Stimulated activated CD8-positive, alpha-beta memory T cell treated with anti-CD3 and anti-CD28 coated beads, Interleukin-12 subunit alpha, Interleukin-12 subunit beta, amount 100 ng/mL, for 4 hours (primary cell): ENCODE results near the gene HCFC1.

Experiments used
- DNase-seq: peaks from one replicate; pipeline ENCODE4 v3.0.0-alpha.2; 2020; ENCODE audit warnings: low read depth

The HCFC1 gene

DNA sequence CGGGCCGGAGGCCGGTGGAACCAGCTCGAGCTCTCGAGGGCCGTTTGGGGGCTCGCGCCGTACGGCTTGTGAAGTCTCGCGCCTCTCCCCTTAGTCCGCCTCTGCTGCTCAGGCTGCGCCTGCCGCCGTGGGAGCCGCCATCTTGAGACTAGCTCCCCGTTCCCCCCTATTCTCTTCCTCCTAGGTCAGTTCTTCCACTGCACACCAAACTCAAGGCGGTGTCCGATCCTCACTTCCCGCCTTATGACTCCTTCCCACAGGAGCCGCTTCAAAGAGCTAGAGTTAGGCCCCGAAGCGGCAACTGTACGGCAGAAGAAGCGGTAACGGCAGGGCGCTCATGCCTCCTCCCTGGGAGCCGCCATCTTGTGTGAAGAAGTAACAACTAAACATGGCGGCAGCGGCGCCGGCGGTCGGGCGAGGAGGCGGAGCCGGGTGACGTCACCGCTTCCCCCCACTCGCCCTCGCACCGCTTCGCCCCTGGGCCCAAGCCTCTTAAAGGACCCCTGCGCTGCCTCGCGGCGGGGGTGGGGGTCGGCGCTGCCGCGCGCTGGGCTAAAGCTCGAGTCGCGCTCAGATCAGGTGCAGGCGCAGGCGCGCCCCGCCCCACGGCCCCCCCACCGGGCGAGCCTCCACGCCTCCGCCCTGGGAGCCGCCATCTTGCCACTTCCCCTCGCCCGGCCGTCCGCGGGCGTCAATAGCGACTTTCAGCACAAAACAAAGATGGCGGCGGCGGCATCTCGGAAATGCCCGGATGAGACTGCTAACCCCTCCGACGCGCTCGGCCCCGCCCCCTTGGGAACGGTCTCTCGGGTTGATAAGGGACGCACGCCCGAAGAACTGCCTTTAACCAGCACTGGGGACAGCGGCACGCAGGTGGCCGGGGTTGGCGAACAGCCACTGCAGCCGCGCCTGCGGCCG, at the start of gene HCFC1:
Gene HCFC1, minus strand, starts transcription at position 369 of the 918 bp plus-strand sequence. CDS start 978 bp downstream, outside the sequence.
- peak; percentile 89 for DNase-seq

- DNase-seq, result no peak
Measured at GRCh38 chrX:154021131-154021611, 49.6 kb upstream of the HCFC1 start.

- no peak for DNase-seq
Measured at GRCh38 chrX:154020536-154021115, 49.0 kb upstream of the HCFC1 start.

GRCh38 chrX:154019633-154020528, 48.3 kb upstream of the HCFC1 start, which contains the start of gene IRAK1:
Gene IRAK1, minus strand, starts transcription at chrX:154019902. Its CDS starts 90 bp downstream, at chrX:154019812.
- peak; percentile 48 for DNase-seq

DNA sequence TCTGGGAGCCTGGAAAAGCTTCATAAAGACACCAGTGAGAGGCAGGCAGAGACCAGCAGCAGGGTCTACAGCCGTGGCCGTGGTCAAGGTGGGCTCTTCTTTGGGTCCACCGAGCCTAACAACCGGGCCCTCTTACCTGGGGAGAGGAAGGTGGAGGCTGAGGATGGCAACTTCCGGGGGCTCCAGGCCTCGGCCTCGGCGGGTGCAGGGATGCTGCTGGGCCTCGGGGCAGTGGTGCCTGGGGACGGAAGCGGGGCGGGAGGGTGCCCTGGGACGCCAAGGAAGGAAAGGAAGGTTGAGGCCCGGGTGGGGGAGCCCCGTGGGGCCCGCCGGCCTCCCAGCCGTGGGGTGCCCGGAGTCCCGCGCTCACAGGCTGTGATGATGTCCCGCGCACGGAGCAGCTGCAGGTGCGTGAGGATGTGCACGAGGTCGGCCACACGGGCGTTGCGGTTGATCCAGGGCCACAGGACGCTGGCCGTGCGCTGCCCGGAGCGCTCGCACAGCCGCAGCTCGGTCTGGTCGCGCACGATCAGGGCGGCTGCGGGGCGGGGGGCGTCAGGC, 47.5 kb upstream of the HCFC1 start:
- no peak for DNase-seq

GRCh38 chrX:154018518-154019060, 47.0 kb upstream of the HCFC1 start:
- DNase-seq, result no peak

DNA sequence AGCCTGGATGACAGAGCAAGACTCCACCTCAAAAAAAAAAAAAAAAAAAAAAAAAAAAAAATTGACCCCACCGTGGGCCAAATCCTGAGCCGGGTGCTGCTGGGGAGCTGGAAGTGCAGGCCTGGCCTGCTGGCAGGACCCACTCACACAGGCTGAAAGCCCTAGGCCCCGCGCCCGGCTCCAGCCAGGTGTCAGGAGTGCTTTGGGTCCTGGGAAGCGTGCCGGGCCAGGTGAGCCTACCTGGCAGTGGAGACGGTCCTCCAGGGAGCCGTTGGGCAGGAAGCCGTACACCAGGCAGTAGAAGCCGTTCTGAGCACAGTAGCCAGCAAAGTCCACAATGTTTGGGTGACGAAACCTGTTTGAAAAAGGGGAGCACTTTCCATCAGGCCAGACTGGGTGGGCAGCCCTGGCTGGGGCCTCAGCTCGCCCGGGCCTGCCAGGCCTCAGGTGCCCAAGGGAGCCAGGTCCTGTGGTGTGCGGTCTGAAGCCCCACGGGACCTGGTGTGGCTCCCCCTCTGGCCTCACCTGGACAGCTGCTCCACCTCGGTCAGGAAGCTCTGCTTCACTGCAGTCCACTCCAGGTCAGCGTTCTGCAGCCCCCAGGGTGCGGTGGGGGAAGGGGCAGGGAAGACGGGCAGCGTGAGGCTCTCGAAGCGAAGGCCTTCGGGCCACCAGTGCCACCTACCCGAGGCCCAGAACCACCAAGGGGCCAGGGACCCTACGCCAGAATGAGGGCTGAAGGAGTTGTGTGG, 46.3 kb upstream of the HCFC1 start:
- DNase-seq, result no peak

DNA sequence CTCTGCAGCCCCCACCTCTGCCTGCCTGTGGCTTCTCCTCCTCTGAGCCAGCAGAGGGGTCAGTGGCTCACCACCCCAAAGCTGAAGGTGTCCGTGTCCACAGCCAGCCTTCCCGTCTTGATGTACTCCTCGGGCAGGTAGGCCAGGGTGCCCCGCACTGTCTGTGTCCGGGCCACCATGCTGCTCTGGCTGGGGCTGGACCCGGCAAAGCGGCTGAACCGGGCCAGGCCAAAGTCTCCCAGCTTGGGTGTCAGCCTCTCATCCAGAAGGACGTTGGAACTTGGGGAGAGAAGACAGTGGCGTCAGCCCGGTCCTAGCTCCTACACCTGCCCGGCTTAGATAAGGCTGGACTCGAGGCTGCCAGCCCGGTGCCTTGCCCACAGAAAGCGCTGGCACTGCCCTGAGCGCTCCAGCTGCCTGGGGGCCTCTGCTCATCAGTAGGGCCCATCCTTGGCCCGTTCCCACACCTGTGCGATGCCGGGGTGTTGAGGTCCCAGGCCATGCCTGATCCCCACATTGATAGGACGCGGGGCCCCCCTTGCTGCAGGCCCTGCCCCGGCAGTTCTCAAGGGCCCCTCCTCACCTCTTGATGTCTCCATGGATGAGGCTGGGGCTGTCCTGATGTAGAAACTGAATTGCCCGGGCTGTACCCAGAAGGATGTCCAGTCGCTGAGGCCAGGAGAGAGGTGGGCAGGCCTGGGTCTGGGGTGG, 44.9 kb upstream of the HCFC1 start:
- DNase-seq, result no peak

DNA sequence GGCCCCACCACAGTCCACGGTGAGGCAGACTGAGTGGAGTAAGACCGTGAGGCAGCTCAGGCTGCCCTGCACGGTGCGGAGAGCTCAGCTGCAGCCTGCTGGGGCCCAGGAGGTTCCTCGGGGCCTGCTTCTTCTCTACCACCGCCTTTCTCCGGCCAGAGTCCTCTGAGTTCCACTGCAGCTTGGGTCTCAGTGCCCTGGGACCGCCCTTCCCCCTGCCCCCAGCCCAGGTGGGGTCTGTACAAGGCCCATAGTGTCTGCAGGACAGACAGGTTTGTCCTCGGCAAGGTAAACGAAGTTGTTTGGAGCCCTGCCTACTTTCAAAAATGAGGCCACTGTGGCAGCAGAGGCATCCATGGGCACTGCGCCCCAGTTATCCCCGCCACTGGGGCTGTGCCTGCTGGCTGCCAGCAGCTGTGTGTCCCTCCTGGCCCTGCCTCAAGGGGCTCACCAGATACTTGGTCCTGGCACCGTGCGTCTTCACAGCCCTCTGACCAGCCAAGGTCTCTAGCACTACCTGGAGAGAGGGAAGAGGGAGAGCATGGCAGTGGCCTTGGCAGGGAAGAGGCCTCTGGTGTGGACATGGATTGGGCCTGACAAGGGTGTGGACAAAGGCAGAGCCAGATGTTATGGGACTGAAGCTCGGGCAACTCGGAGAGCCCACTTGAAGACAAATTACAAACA, 44.1 kb upstream of the HCFC1 start:
- no peak for DNase-seq

DNA sequence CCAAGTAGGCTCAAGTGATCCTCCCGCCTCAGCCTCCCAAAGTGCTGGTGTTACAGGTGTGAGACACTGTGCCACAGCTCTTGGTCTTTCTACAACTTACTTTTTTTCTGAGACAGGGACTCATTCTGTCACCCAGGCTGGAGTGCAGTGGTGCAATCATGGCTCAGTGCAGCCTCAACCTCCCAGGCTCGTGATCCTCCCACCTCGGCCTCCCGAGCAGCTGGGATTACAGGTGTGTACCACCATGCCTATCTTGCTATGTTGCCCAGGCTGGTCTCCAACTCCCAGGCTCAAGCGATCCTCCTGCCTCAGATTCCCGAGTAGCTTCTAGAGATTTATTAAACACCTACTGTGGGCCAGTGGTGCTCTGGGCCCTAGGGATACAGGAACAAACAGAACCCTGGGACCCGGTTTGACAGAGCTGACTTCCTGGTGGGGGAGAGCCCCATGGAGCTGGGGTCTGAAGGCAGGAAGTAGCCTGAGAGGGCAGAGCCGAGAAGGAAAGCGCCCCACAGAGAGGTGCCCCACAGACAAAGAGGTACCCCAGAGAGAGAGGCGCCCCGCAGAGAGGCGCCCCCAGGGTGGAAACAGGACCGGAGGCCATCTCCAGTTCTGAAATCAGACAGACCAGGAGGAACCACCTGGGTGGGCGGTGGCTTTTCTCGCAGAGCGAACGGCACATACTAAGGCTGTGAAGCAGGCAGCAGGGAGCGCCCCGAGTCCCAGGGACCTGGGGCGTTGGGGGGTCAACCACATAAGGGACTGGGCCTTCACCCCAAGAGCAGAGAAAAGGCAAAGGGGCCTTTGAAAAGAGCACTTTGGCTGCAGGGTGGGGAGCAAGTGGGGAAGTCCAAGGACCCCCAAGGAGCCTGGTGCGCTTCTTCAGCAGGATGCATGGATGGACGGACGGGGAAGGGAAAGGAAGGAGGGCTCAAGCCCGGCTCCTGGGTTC, 43.1 kb upstream of the HCFC1 start:
- no peak for DNase-seq

- DNase-seq, result peak; percentile 32
Measured at GRCh38 chrX:154013614-154014360, 42.2 kb upstream of the HCFC1 start.

- DNase-seq, result no peak
Measured at GRCh38 chrX:154013001-154013421, 41.4 kb upstream of the HCFC1 start.

DNA sequence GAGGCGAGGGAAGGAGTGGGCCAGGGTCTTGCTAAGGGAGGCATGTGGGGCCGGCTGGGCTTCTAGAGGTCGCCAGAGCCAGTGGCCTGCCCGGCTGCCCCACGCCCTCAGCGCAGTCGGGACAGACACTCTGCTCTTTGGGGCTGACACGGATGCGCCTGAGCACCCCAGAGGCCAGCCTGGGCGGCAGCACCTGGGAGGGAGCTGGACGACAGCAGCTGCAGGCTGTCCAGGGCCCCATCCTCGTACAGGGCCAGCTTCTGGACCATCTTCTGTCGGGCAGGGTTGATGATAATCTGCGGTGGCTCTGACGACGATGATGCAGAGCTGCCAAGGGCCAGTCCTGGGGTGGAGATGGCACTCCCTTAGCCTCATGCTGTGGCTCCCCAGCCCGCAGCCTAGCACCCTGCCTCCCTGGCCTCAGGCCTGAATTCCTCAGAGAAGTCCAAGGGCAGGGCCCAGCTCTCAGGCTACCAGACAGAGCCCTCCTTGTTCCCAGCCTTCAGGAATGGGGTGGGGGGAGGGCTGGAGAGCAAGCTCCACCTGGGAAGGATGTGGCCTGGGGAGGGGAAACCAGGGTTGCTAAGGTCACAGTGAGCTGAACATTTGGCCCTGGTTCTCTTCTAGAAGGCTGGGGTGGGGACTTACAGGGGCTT, 40.8 kb upstream of the HCFC1 start:
- no peak for DNase-seq

GRCh38 chrX:154011376-154012335, 40.0 kb upstream of the HCFC1 start:
- DNase-seq, result no peak

DNA sequence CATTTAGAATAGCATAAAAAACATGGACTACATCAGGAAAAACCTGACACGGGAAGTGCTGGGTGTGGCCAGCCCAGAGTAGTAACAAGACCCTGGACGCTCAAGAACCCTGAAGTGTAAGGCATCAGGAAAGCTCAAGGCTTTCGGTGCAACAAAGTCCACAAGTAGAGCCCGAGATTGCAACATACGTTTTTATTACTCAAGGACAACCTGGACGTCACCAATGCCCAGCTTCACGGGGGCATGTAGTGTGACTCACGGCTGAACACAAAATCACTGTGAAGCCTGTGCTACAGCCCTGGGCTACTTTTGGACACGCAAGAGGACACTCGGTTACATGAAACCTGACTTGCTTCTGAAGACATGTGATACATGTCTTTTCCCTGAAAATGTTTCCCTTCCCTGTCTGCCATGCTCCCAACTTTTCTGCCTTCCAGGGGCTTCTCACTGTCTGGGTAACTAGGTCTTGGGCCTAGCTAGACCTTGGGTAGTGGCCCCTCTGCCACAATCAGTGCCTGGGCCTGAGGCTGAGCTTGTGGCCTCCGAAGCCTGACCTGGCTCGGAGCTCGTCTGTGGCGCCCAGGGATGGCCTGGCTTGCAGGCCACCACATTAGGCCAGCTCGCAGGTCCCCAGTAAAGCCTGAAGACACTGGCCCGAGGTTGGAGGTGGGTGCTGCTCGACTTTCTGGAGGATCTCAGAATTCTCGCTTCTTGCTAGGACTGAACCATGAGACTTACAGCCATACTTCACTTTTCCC, 38.9 kb upstream of the HCFC1 start:
- DNase-seq, result no peak
